Mesodermal cell (in vitro differentiated cells): ENCODE measurements around the gene WNT10A.
"Not testable (repeated sequence)": the region's sequence is repeated elsewhere in the genome, so short reads cannot be mapped to it uniquely, and the experiment has no call there.

Source experiments
- H3K27ac ChIP-seq: 2 replicates; pipeline ENCODE4 v1.7.0; 2013; ENCODE audit warnings: mild to moderate bottlenecking, low read depth, low read length, moderate library complexity; ENCODE audit not compliant: severe bottlenecking
- H3K36me3 ChIP-seq: 2 replicates; pipeline ENCODE4 v1.7.1; 2013; ENCODE audit warnings: mild to moderate bottlenecking, low read length, moderate library complexity; ENCODE audit not compliant: control insufficient read depth, insufficient read depth
- H3K4me1 ChIP-seq: one replicate; pipeline ENCODE4 v1.7.1; 2013; ENCODE audit warnings: mild to moderate bottlenecking, low read length; ENCODE audit not compliant: insufficient read depth, control insufficient read depth, poor library complexity, severe bottlenecking
- H3K4me3 ChIP-seq: 2 replicates; pipeline ENCODE4 v1.7.0; 2013; ENCODE audit warnings: low read length, control low read depth, mild to moderate bottlenecking; ENCODE audit not compliant: insufficient read depth, poor library complexity, severe bottlenecking; ENCODE audit errors: extremely low read depth
- H3K9me3 ChIP-seq: 2 replicates; pipeline ENCODE4 v1.7.1; 2013; ENCODE audit warnings: mild to moderate bottlenecking, low read length, moderate library complexity; ENCODE audit not compliant: control insufficient read depth
- WGBS, 2 experiments: methylation state at CpG; one replicate each; pipeline ENCODE4 v1.1.5; 2013; ENCODE audit warnings: missing lambda C conversion rate in 2 of 2; ENCODE audit not compliant: insufficient coverage in 2 of 2; 5-methylcytosine and 5-hydroxymethylcytosine counted together

Gene WNT10A

DNA sequence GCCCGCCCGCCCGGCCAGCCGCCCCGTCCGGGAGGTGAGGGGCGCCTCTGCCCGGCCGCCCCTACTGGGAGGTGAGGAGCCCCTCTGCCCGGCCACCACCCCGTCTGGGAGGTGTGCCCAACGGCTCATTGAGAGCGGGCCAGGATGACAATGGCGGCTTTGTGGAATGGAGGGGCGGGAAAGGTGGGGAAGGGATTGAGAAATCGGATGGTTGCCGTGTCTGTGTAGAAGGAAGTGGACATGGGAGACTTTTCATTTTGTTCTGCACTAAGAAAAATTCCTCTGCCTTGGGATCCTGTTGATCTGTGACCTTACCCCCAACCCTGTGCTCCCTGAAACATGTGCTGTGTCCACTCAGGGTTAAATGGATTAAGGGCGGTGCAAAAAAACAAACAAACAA lies 33.7 kb upstream of the WNT10A start:
- not testable (repeated sequence) for H3K4me3 ChIP-seq, H3K27ac ChIP-seq, H3K36me3 ChIP-seq, H3K4me1 ChIP-seq, H3K9me3 ChIP-seq
- WGBS, 2 experiments: 84 to 100% methylated on average over 2 to 4 of the region's 18 CpGs

DNA sequence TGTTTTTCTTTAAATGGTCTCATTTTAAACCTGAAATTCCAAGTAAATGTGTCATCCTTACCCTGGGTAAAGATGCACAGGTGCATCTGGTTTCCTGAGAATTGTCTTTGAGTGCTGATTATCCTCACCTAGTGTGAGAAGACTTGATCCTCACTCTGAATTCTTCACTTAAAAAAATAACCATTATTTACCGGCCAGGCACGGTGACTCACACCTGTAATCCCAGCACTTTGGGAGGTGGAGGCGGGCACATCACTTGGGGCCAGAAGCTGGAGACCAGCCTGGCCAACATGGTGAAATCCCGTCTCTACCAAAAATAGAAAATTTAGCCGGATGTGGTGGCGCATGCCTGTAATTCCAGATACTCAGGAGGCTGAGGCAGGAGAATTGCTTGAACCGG lies 30.9 kb upstream of the WNT10A start:
- Histone ChIP-seq H3K4me3 (no peak overlapping the region), H3K36me3 (no peaks in the 10 kb centered on the region), H3K4me1 (no peaks in the 10 kb centered on the region), H3K27ac (no peak overlapping the region), H3K9me3 (no peaks in the 10 kb centered on the region)
- WGBS, 2 experiments: 69% methylated on average over 7 of the region's 7 CpGs

DNA sequence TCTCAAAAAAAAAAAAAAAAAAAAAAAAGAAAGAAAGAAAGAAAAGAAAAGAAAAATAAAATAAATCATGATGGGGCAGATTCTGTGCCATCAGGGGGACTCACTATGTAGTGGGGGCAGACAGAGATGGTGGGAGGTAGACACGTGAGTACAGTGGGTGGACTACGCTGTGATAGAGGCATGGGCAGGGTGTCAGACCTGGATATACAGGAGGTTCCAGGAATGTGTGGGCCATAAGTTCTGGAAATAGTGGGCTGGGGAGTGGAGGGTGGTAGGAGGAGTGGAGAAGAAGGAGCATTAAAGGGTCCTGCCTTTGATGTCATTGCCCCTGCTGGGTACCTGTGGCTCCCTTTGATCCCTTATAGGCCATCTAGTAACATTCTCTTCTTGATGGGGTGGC lies 29.9 kb upstream of the WNT10A start:
- Histone ChIP-seq H3K36me3 (no peaks in the 10 kb centered on the region), H3K4me1 (peaks cover 2% of the 10 kb centered on the region), H3K4me3 (no peak overlapping the region), H3K9me3 (no peaks in the 10 kb centered on the region), H3K27ac (no peak overlapping the region)
- WGBS, 2 experiments: 73 to 100% methylated on average over 1 to 2 of the region's 2 CpGs

DNA sequence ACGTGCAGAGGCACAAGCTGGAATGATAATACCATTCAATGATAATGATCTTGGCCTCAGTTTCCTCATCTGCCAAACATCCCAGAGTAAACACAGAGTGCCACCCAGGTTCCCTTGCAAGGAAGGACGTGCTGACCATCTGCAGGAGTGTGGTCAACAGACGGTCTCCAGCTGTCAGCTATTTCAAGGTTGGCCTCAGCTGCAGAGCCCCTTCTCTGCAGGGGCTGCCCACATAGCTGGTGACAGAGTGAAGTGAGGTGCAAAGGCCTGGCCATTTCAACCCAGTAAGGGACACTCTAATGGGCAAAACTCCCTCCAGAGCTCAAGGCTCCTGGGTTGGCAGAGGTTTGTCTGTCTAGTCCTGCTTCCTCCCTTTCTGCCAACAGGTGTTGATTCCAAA lies 29.4 kb upstream of the WNT10A start:
- 64 to 75% methylated on average over 2 of the region's 3 CpGs for WGBS, 2 experiments
- H3K9me3 ChIP-seq: no peaks in the 10 kb centered on the region
- no peaks in the 10 kb centered on the region for H3K36me3 ChIP-seq
- peaks cover 7% of the 10 kb centered on the region for H3K4me1 ChIP-seq
- no peak overlapping the region for H3K27ac ChIP-seq
- H3K4me3 ChIP-seq: no peak overlapping the region

DNA sequence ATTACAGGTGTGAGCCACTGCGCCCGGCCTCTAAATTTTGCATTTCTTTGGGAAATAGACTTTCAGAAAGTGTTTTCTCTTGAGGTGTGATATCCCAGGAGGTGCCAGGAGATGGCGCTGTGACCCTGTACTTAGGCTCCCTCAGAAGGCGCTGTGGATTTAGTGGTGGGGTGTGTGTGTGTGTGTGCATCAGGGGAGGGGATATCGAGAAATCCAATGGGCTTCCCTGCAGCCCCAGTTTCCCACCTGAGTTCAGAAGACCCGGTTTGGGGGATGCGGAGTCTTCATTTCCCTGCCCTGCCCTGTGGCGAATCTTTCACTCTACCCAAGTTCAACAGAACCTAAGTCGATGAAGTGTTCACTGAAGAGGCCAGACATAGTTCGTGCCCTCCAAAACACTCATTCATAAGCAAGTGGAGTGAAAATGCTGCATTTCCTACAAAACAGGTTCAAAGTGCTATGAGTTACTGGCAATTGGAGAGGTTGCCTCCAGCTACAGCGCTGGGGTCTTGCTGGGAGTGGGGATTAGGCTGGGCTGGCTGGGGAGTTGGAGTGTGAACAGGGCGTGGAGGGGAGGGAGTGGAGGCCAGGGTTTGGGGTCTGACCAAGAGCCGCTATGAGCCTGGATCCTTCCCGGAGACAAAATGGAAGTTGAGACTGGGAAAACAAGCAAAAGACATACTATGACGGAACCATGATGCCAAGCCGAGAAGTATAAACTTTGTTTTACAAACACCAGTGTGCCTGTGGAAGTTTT lies 27.6 kb upstream of the WNT10A start:
- Histone ChIP-seq H3K9me3 (no peaks in the 10 kb centered on the region), H3K36me3 (no peaks in the 10 kb centered on the region), H3K4me1 (peaks cover 19% of the 10 kb centered on the region), H3K27ac (no peak overlapping the region), H3K4me3 (no peak overlapping the region)
- 45 to 51% methylated on average over 10 to 15 of the region's 16 CpGs for WGBS, 2 experiments

DNA sequence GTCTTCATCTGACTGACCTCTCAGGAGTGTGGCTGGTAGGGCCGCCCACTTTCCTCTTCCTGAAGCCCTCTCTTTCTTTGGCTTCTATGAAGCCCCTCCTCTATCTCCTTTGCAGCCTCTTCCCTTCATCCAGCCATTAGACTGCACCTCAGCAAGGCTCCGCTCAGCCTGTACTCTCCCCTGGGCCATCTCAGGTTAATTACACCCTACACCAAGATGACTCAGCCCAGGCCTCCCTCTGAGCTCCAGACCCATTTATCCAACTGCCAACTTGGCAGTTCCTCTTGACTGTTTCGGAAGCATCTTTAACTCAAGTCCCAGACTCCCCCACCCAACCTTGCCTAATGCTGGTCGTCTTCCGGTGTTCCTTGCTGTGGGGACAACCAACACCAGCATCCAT lies 26.9 kb upstream of the WNT10A start:
- 67 to 77% methylated on average over 5 of the region's 5 CpGs for WGBS, 2 experiments
- Histone ChIP-seq H3K9me3 (no peaks in the 10 kb centered on the region), H3K36me3 (no peaks in the 10 kb centered on the region), H3K4me1 (peaks cover 19% of the 10 kb centered on the region), H3K4me3 (no peak overlapping the region), H3K27ac (no peak overlapping the region)

DNA sequence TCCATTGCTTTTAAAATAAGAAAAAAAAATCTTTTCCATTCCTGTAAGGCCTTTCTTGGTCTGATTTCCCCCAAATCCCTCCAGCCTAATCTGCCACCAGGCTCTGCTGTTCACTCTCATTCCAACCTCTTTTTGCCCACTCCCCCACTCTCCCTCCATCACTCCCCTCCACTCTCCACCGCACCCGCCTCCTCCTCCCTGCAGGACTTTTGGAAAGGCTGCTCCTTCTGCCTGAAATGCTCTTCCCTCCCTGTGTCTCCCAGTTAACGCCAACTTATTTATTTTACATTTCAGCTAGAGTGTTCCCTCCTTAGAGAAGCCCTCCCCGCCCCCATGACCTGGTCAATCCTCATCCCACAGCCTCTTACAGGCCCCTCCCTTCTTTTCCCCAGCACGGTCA lies 25.8 kb upstream of the WNT10A start:
- 83 to 85% methylated on average over 2 of the region's 5 CpGs for WGBS, 2 experiments
- H3K36me3 ChIP-seq: no peaks in the 10 kb centered on the region
- peaks cover 19% of the 10 kb centered on the region for H3K4me1 ChIP-seq
- no peak overlapping the region for H3K4me3 ChIP-seq
- H3K27ac ChIP-seq: no peak overlapping the region
- no peaks in the 10 kb centered on the region for H3K9me3 ChIP-seq

DNA sequence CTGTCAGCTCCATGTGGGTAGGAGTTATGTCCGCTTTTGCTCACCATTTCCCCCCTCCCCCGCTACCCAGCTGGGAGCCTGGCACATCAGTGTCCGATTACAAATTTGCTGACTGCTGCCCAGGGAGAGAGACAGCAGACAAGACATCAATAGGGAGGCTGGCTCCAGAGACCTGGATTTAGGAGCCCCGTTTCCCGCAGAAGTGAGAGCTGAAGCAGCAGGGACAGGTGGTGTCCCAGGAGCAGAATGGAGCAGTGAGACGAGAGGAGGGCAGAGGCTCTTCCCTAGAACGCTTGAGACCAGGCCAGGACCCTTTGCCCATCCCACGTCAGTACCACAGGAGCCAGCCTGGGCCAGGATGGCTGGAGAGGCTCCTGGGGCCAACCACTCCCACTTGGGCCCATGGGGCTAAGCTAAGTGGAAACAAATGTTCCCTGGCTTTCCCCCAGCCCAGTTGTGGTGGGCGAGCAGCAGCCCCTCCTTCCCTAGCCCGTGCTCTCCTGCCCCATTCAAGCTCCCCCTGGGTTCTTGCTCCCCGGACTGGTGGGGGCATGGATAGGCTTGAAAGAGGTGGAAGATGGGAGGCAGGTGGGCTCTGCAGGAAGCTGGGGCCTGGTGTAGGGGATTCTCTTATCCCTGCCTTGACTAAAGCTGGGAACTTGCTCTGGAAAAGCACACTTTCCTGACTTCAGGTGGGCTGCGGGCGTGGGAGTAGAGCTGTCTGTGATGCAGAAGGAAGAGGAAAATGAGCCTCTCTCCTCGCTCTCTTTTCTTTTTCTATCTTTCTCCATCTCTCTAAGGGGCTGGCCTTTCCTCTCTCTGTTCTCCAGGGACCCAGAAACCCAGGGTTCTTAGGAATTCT lies 25.1 kb upstream of the WNT10A start:
- H3K27ac ChIP-seq: no peak overlapping the region

DNA sequence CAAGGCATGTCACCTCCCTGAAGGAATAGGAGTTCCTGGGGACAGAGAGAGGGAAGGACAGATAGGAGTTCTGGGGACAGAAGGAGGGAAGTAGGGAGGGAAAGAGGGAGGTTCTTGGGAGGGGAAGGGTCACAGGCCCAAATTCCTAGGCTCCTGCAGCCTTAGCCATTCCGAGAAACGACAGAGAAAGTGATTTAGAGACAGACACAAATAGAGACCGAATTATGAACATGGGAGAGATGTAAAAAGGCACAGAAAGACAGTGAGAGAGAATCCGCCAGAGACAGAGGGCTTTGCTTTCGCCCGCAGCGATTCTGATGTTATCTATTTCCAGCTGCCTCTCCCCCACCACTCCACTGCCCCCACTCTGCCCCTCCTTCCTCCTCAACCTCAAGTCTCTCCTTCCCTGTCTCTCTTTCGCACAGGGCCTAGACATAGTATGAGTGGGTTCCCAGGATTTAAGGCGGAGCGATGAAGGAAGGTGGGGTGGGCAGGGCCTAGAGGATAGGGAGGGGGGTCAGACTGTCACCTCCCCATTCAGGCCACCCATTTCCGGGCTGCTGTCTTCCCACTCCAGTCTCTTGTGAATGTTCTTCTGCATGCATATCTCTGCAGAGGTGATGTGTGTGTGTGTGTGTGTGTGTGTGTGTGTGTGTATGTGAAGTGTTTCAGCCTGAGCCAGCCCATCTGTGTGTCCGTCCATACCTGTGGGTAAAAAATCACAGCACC lies 24.3 kb upstream of the WNT10A start:
- 33 to 54% methylated on average over 7 to 8 of the region's 12 CpGs for WGBS, 2 experiments
- Histone ChIP-seq H3K9me3 (no peaks in the 10 kb centered on the region), H3K36me3 (no peaks in the 10 kb centered on the region), H3K4me1 (peaks cover 23% of the 10 kb centered on the region), H3K4me3 (no peak overlapping the region), H3K27ac (no peak overlapping the region)

More for the DNA sequence above, 25.1 kb upstream of the WNT10A start:
- no peaks in the 10 kb centered on the region for H3K36me3 ChIP-seq
- no peaks in the 10 kb centered on the region for H3K9me3 ChIP-seq
- no peak overlapping the region for H3K4me3 ChIP-seq
- H3K4me1 ChIP-seq: peaks cover 22% of the 10 kb centered on the region
- 70 to 76% methylated on average over 6 to 7 of the region's 14 CpGs for WGBS, 2 experiments

DNA sequence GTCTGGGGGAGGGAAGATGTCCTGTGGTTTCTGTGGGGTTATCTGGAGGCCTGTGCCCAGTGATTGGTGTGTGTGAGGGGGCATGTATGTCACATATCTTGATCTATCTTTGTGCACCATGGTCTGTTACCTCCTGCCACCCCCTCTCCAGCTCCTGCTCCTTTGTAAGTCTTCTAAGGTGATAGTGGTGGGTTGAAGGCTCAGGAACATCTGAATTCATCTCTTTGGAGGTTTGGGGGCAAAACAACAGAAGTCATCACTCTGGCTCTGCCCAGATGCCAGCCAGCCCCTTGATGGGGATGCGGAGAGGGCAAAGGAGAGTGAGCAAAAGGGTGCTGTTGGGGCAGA lies 23.8 kb upstream of the WNT10A start:
- no peak overlapping the region for H3K27ac ChIP-seq
- no peaks in the 10 kb centered on the region for H3K36me3 ChIP-seq
- no CpG with 5 or more reads among the region's 1 CpG for WGBS, 2 experiments
- no peak overlapping the region for H3K4me3 ChIP-seq
- H3K9me3 ChIP-seq: no peaks in the 10 kb centered on the region
- peaks cover 23% of the 10 kb centered on the region for H3K4me1 ChIP-seq
